DMS153 treated with DMSO at 0.1 percent for 48 hours (cell line): ENCODE results near the gene SIM1.

Experiments
- DNase-seq: peaks from one replicate; lab custom pipeline; 2025; ENCODE audit not compliant: unreplicated experiment; lab: John Stamatoyannopoulos, UW

SIM1 gene

GRCh38 chr6:100470422-100471120 lies 5.8 kb upstream of the SIM1 start:
- no peak for DNase-seq

- no peak for DNase-seq
These were observed 4.6 kb upstream of the SIM1 start for GRCh38 chr6:100469101-100469859.

GRCh38 chr6:100468016-100468622 lies 3.4 kb upstream of the SIM1 start:
- DNase-seq = no peak

- no peak for DNase-seq
These were observed 2.7 kb upstream of the SIM1 start for GRCh38 chr6:100467129-100468015.

- no peak for DNase-seq
These were observed 1.8 kb upstream of the SIM1 start for GRCh38 chr6:100466410-100467128.

- no peak for DNase-seq
These were observed 1.1 kb upstream of the SIM1 start for GRCh38 chr6:100465701-100466409.

GRCh38 chr6:100464162-100464851 lies 414 bp downstream of the SIM1 start:
- no peak for DNase-seq

- no peak for DNase-seq
These were observed 1.0 kb downstream of the SIM1 start for GRCh38 chr6:100463630-100464161.

- DNase-seq = no peak
These were observed 1.8 kb downstream of the SIM1 start for GRCh38 chr6:100462706-100463629.

GRCh38 chr6:100461917-100462705 lies 2.6 kb downstream of the SIM1 start:
- no peak for DNase-seq

GRCh38 chr6:100461278-100461916 lies 3.3 kb downstream of the SIM1 start:
- no peak for DNase-seq

GRCh38 chr6:100460650-100461204 lies 4.0 kb downstream of the SIM1 start:
- DNase-seq = no peak

GRCh38 chr6:100459592-100460184 lies 5.0 kb downstream of the SIM1 start:
- DNase-seq = no peak

- DNase-seq = no peak
These were observed 5.7 kb downstream of the SIM1 start for GRCh38 chr6:100458841-100459591.

GRCh38 chr6:100457311-100457990 lies 7.3 kb downstream of the SIM1 start:
- DNase-seq = no peak
